H1 (cell line): Measurements from ENCODE around the gene KCND3. TPM values are rescaled to one million over a fixed set of nuclear protein-coding genes. Genes with fewer than 3 reads are reported as not detected.

ENCODE experiments used
- CTCF ChIA-PET: fragments of 300-600 bp; sonication (Branson Sonifier 250); formaldehyde crosslinking; loops from one replicate; lab custom pipeline; 2021; ENCODE audit not compliant: partially characterized antibody; lab: Charles Lee
- POLR2A ChIA-PET: fragments of 300-600 bp; sonication (Branson Sonifier 250); formaldehyde crosslinking; loops from one replicate; lab custom pipeline; 2021; ENCODE audit warnings: inconsistent platforms; ENCODE audit not compliant: partially characterized antibody; lab: Charles Lee
- DNase-seq, 2 experiments: peaks; one replicate each; pipeline versions ENCODE4 v3.0.0 to v3.0.0-alpha.2; 2010 to 2022; ENCODE audit warnings: low spot score in 2 of 2, low read depth in 1 of 2, mixed read lengths in 1 of 2
- FAIRE-seq: peaks from 2 replicates; lab custom pipeline; 2011; peaks lifted over from hg19 to GRCh38; lab: Jason Lieb, UNC
- H2AFZ ChIP-seq: 2 replicates; pipeline ENCODE4 v1.8.1; 2012; ENCODE audit warnings: low read length, inconsistent platforms
- H2AK5ac ChIP-seq: 2 replicates; pipeline ENCODE4 v1.6.1; 2013; ENCODE audit warnings: low read depth, low read length
- H2BK120ac ChIP-seq: replicated peaks from 2 replicates; pipeline ENCODE3; 2013; ENCODE audit warnings: low read depth, low read length, inconsistent platforms
- H2BK12ac ChIP-seq: 2 replicates; pipeline ENCODE4 v1.6.1; 2013; ENCODE audit warnings: low read depth, low read length
- H2BK15ac ChIP-seq: 2 replicates; pipeline ENCODE4 v1.6.1; 2013; ENCODE audit warnings: low read length
- H2BK20ac ChIP-seq: 2 replicates; pipeline ENCODE4 v1.6.1; 2013; ENCODE audit warnings: low read length
- H2BK5ac ChIP-seq: 2 replicates; pipeline ENCODE4 v1.6.1; 2013; ENCODE audit warnings: low read depth, low read length
- H3K14ac ChIP-seq: 2 replicates; pipeline ENCODE4 v1.6.1; 2013; ENCODE audit warnings: inconsistent platforms; ENCODE audit not compliant: insufficient read length
- H3K18ac ChIP-seq: 2 replicates; pipeline ENCODE4 v1.6.1; 2013; ENCODE audit warnings: low read length; ENCODE audit errors: extremely low read depth
- H3K23ac ChIP-seq: 2 replicates; pipeline ENCODE4 v1.6.1; 2013; ENCODE audit warnings: inconsistent platforms; ENCODE audit not compliant: insufficient read length
- H3K23me2 ChIP-seq: 2 replicates; pipeline ENCODE4 v1.6.1; 2013; ENCODE audit warnings: low read depth, low read length
- H3K27ac ChIP-seq: 2 replicates; pipeline ENCODE4 v1.6.1; 2011; ENCODE audit warnings: low read depth, low read length, inconsistent platforms
- H3K27me3 ChIP-seq, 4 experiments: replicated peaks in 1 of 4; 1 replicate in 1 of 4; 2 replicates in 3 of 4; pipeline versions ENCODE4 v1.6.1 to v1.8.1; 2011 to 2013; ENCODE audit warnings: low read length in 3 of 4, mild to moderate bottlenecking in 3 of 4, inconsistent platforms in 2 of 4, mixed read lengths in 2 of 4, moderate library complexity in 1 of 4; ENCODE audit not compliant: control insufficient read depth in 3 of 4, insufficient read depth in 3 of 4; ENCODE audit errors: extremely low read depth in 1 of 4
- H3K36me3 ChIP-seq, 4 experiments: 2 replicates each; pipeline versions ENCODE4 v1.6.1 to v1.8.1; 2011 to 2013; ENCODE audit warnings: mild to moderate bottlenecking in 4 of 4, low read length in 3 of 4, moderate library complexity in 2 of 4, control low read depth in 1 of 4, inconsistent platforms in 1 of 4; ENCODE audit not compliant: insufficient read depth in 4 of 4, control insufficient read depth in 2 of 4
- H3K4ac ChIP-seq: replicated peaks from 2 replicates; pipeline ENCODE3; 2013; ENCODE audit warnings: low read length, low read depth, mixed read lengths, inconsistent platforms; ENCODE audit not compliant: insufficient read length
- H3K4me1 ChIP-seq, 4 experiments: replicated peaks in 1 of 4; 1 replicate in 1 of 4; 2 replicates in 3 of 4; pipeline versions ENCODE4 v1.6.1 to v1.8.1; 2011 to 2013; ENCODE audit warnings: low read length in 3 of 4, inconsistent platforms in 2 of 4, mixed read lengths in 1 of 4; ENCODE audit not compliant: insufficient read depth in 4 of 4, control insufficient read depth in 3 of 4
- H3K4me2 ChIP-seq, 2 experiments: 2 replicates each; pipeline versions ENCODE4 v1.6.1 to v1.8.1; 2011 to 2013; ENCODE audit warnings: low read depth in 2 of 2, low read length in 2 of 2, control low read depth in 1 of 2, inconsistent platforms in 1 of 2, mild to moderate bottlenecking in 1 of 2; ENCODE audit not compliant: insufficient read depth in 1 of 2
- H3K4me3 ChIP-seq, 4 experiments: fragments of 200-600, 300-600 bp in 1 of 4; sonication (generic), shearing (Covaris generic), sonication (Bioruptor Twin) in 1 of 4; 2 replicates each; pipeline versions ENCODE4 v1.5.1 to v1.8.1; 2011 to 2016; ENCODE audit warnings: low read length in 4 of 4, low read depth in 3 of 4, control low read depth in 2 of 4, inconsistent platforms in 2 of 4, mild to moderate bottlenecking in 2 of 4, mixed read lengths in 1 of 4, moderate library complexity in 1 of 4; ENCODE audit not compliant: insufficient read depth in 2 of 4; ENCODE audit errors: extremely low read depth in 1 of 4
- H3K56ac ChIP-seq: replicated peaks from 2 replicates; pipeline ENCODE3; 2013; ENCODE audit warnings: low read depth, mild to moderate bottlenecking, mixed read lengths, low read length, inconsistent platforms; ENCODE audit not compliant: insufficient read length
- H3K79me1 ChIP-seq: 2 replicates; pipeline ENCODE4 v1.6.1; 2013; ENCODE audit warnings: low read depth, low read length, control low read depth
- H3K79me2 ChIP-seq, 2 experiments: 2 replicates each; pipeline versions ENCODE4 v1.6.1 to v1.8.1; 2012 to 2013; ENCODE audit warnings: low read length in 2 of 2, mild to moderate bottlenecking in 2 of 2, inconsistent platforms in 1 of 2; ENCODE audit not compliant: insufficient read depth in 2 of 2, control insufficient read depth in 1 of 2
- H3K9ac ChIP-seq, 4 experiments: replicated peaks in 1 of 4; 1 replicate in 1 of 4; 2 replicates in 3 of 4; pipeline versions ENCODE4 v1.6.1 to v1.8.1; 2011 to 2013; ENCODE audit warnings: low read depth in 3 of 4, low read length in 3 of 4, control low read depth in 2 of 4, mild to moderate bottlenecking in 2 of 4, moderate library complexity in 2 of 4, inconsistent platforms in 1 of 4; ENCODE audit errors: extremely low read depth in 1 of 4
- H3K9me3 ChIP-seq, 2 experiments: 2 replicates each; pipeline versions ENCODE4 v1.6.1 to v1.8.1; 2012 to 2013; ENCODE audit warnings: mild to moderate bottlenecking in 2 of 2, moderate library complexity in 2 of 2, control low read depth in 1 of 2, inconsistent platforms in 1 of 2, low read depth in 1 of 2, low read length in 1 of 2, mixed read lengths in 1 of 2; ENCODE audit not compliant: insufficient read depth in 2 of 2
- H4K20me1 ChIP-seq, 2 experiments: replicated peaks in 1 of 2; 2 replicates each; pipeline versions ENCODE3 to v1.8.1; 2011 to 2013; ENCODE audit warnings: inconsistent platforms in 2 of 2, low read length in 2 of 2, mild to moderate bottlenecking in 1 of 2; ENCODE audit not compliant: insufficient read depth in 2 of 2, control insufficient read depth in 1 of 2
- H4K5ac ChIP-seq: 2 replicates; pipeline ENCODE4 v1.6.1; 2013; ENCODE audit warnings: low read length, low read depth, mixed read lengths, inconsistent platforms; ENCODE audit not compliant: insufficient read length
- H4K8ac ChIP-seq: 2 replicates; pipeline ENCODE4 v1.8.0; 2013; ENCODE audit warnings: mild to moderate bottlenecking, moderate library complexity, low read length, inconsistent platforms; ENCODE audit not compliant: insufficient read depth; ENCODE audit errors: extremely low read depth
- H4K91ac ChIP-seq: replicated peaks from 2 replicates; pipeline ENCODE3; 2013; ENCODE audit warnings: low read length, mixed read lengths, inconsistent platforms; ENCODE audit not compliant: insufficient read length
- ASH2L ChIP-seq: fragments of 200-600, 300-600 bp; sonication (generic); IDR thresholded peaks from one replicate; pipeline ENCODE4 v1.7.1; 2017; ENCODE audit warnings: low read length
- CTBP2 ChIP-seq: IDR thresholded peaks from 2 replicates; pipeline ENCODE4 v1.7.0; 2011; ENCODE audit warnings: borderline replicate concordance, mild to moderate bottlenecking, moderate library complexity, mixed read lengths, low read length; ENCODE audit not compliant: insufficient read depth, insufficient read length
- JUN ChIP-seq: IDR thresholded peaks from 2 replicates; pipeline ENCODE4 v1.6.1; 2011; ENCODE audit warnings: low read depth, mild to moderate bottlenecking, improper control_type of control experiment, low read length
- SP2 ChIP-seq: IDR thresholded peaks from 2 replicates; pipeline ENCODE4 v1.6.1; 2012; ENCODE audit warnings: mild to moderate bottlenecking, low read length, inconsistent platforms
- TAF7 ChIP-seq: optimal IDR thresholded peaks from 2 replicates; pipeline ENCODE3; 2011; ENCODE audit warnings: low read depth, mild to moderate bottlenecking, inconsistent platforms, low read length, moderate library complexity, borderline replicate concordance
- ZNF274 ChIP-seq: IDR thresholded peaks from 2 replicates; pipeline ENCODE4 v1.7.0; 2012; ENCODE audit warnings: low read length, borderline replicate concordance; ENCODE audit errors: extremely low read depth
- WGBS, 2 experiments: shearing (Covaris generic) in 1 of 2; methylation state at CpG; one replicate each; pipeline versions ENCODE4 v1.1.6 to v1.1.7; 2013 to 2015; ENCODE audit warnings: low lambda C conversion rate in 2 of 2, mixed read lengths in 2 of 2, inconsistent platforms in 1 of 2, low coverage in 1 of 2, missing lambda C conversion rate in 1 of 2; ENCODE audit not compliant: insufficient replicate concordance in 2 of 2, insufficient coverage in 1 of 2, insufficient read length in 1 of 2; ENCODE audit errors: extremely low coverage in 1 of 2, missing lambda C conversion rate in 1 of 2; 5-methylcytosine and 5-hydroxymethylcytosine counted together
- polyA plus RNA-seq, 7 experiments: library from polyadenylated mRNA; depleted of rRNA in 3 of 7; stranded (reverse) in 5 of 7; unstranded in 2 of 7; fragments of >200 nt in 5 of 7; fragments of 200-250 nt in 2 of 7; gene quantifications; 1 replicate in 5 of 7; 2 replicates in 1 of 7; 4 replicates in 1 of 7; pipeline versions ENCODE4 v1.2.1 to v1.2.3, GENCODE V29; 2011 to 2013; ENCODE audit warnings: missing spikeins in 2 of 7, mixed read lengths in 2 of 7
- total RNA-seq: library from RNA; stranded (reverse); fragmentation: NEBNext Ultra II Directional; extraction: Animal tissue kit (Norgen Biotek cat#: 25700); gene quantifications from 2 replicates; pipeline ENCODE4 v1.2.1, GENCODE V29; 2021
- TF ChIP-seq, protein P1 (sequence below): IDR thresholded peaks from 2 replicates; pipeline ENCODE4 v1.6.1; 2011; ENCODE audit warnings: low read length, improper control_type of control experiment

Gene KCND3
- total and polyA plus RNA-seq, 2 of the 8 experiments (the other 6 are each of a cell fraction or from before 2014, with no cell fraction given): 0.14 to 0.48 TPM

DNA sequence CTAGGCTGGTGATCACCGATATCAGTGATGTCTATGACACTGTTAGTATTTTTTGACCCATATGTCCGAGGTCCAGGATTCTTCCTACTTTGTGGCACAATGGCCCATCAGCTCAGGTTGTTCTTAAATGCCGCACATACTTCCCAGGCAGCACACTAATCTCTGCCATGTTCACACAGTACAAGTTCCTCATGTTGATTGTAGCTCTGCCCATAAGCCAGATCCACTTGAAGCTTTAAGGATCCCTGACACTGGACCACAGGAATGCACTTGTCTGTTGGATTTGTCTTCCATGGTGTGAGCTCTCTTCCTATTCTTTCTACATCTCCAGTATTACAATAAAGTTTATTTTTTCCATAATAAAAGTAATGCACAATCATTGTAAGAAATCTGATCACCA lies 164.3 kb downstream of the KCND3 start:
- H4K91ac ChIP-seq: no peak overlapping the region
- no peak for FAIRE-seq
- H3K18ac ChIP-seq: no peak overlapping the region
- no peak overlapping the region for H2BK12ac ChIP-seq
- no peak overlapping the region for H3K9ac ChIP-seq
- TF ChIP-seq ASH2L (no peak), SP2 (no peak), CTBP2 (no peak), ZNF274 (no peak), JUN (no peak), TAF7 (no peak)
- TF ChIP-seq, protein P1, sequence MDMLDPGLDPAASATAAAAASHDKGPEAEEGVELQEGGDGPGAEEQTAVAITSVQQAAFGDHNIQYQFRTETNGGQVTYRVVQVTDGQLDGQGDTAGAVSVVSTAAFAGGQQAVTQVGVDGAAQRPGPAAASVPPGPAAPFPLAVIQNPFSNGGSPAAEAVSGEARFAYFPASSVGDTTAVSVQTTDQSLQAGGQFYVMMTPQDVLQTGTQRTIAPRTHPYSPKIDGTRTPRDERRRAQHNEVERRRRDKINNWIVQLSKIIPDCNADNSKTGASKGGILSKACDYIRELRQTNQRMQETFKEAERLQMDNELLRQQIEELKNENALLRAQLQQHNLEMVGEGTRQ: no peak
- CTCF ChIA-PET: no interaction called here
- no peaks in the 10 kb centered on the region for H3K36me3 ChIP-seq
- H3K4ac ChIP-seq: no peak overlapping the region
- no peak overlapping the region for H3K56ac ChIP-seq
- POLR2A ChIA-PET: no interaction called here
- no peak overlapping the region for H3K4me2 ChIP-seq
- no peak overlapping the region for H2AFZ ChIP-seq
- H3K4me1 ChIP-seq: peaks cover 0 to 1% (median 0%) of the 10 kb centered on the region in 4 experiments; a peak in 1 of 7 replicates
- H3K27ac ChIP-seq: no peak overlapping the region
- WGBS, 2 experiments: 93% methylated on average over 3 of the region's 3 CpGs; no CpG with 5 or more reads in 1 of the 2 experiments
- no peaks in the 10 kb centered on the region for H4K20me1 ChIP-seq
- no peaks in the 10 kb centered on the region for H3K79me2 ChIP-seq
- no peak overlapping the region for H2BK5ac ChIP-seq
- H3K14ac ChIP-seq: no peak overlapping the region
- no peak for DNase-seq
- no peak overlapping the region for H4K8ac ChIP-seq
- H4K5ac ChIP-seq: no peak overlapping the region
- H3K79me1 ChIP-seq: no peaks in the 10 kb centered on the region
- no peaks in the 10 kb centered on the region for H3K9me3 ChIP-seq
- no peak overlapping the region for H3K4me3 ChIP-seq
- no peak overlapping the region for H3K23ac ChIP-seq
- no peak overlapping the region for H2AK5ac ChIP-seq
- no peak overlapping the region for H2BK120ac ChIP-seq
- H2BK15ac ChIP-seq: no peak overlapping the region
- no peaks in the 10 kb centered on the region for H3K27me3 ChIP-seq
- no peak overlapping the region for H2BK20ac ChIP-seq
- no peaks in the 10 kb centered on the region for H3K23me2 ChIP-seq
